Activated T-helper 17 cell treated with anti-CD3 and anti-CD28 coated beads, Interleukin-2, amount 50 U/mL, for 72 hours (primary cell): ENCODE results near the gene EXOC3. TPM values are rescaled to one million over a fixed set of nuclear protein-coding genes. Genes with fewer than 3 reads are reported as not detected.
"Not testable (repeated sequence)": the region's sequence is repeated elsewhere in the genome, so short reads cannot be mapped to it uniquely, and the experiment has no call there.

Experiments used
- ATAC-seq: fragments of 150-1000 bp; cut with Tn5 transposase; replicated peaks from 2 replicates; pipeline ENCODE4 v1.10.0; 2021; ENCODE audit warnings: mild to moderate bottlenecking, moderate library complexity
- H3K27ac Mint-ChIP-seq: one replicate; pipeline ENCODE4 v1.8.0; 2022; ENCODE audit warnings: mixed read lengths
- H3K27me3 Mint-ChIP-seq: one replicate; pipeline ENCODE4 v1.8.0; 2022; ENCODE audit warnings: mixed read lengths
- H3K36me3 Mint-ChIP-seq: one replicate; pipeline ENCODE4 v1.8.0; 2022; ENCODE audit warnings: low read depth, mild to moderate bottlenecking, mixed read lengths
- H3K4me1 Mint-ChIP-seq: one replicate; pipeline ENCODE4 v1.8.0; 2022; ENCODE audit warnings: mixed read lengths
- H3K4me3 Mint-ChIP-seq: one replicate; pipeline ENCODE4 v1.8.0; 2022; ENCODE audit warnings: mild to moderate bottlenecking, mixed read lengths
- H3K9me3 Mint-ChIP-seq: one replicate; pipeline ENCODE4 v1.8.0; 2022; ENCODE audit warnings: mixed read lengths
- total RNA-seq, 2 donors: library from RNA; stranded (reverse); gene quantifications; one replicate each; pipeline ENCODE4 v1.2.3, GENCODE V29; 2022

The EXOC3 gene
- 10 to 100 TPM; 78.3 to 93.6 TPM for total RNA-seq

DNA sequence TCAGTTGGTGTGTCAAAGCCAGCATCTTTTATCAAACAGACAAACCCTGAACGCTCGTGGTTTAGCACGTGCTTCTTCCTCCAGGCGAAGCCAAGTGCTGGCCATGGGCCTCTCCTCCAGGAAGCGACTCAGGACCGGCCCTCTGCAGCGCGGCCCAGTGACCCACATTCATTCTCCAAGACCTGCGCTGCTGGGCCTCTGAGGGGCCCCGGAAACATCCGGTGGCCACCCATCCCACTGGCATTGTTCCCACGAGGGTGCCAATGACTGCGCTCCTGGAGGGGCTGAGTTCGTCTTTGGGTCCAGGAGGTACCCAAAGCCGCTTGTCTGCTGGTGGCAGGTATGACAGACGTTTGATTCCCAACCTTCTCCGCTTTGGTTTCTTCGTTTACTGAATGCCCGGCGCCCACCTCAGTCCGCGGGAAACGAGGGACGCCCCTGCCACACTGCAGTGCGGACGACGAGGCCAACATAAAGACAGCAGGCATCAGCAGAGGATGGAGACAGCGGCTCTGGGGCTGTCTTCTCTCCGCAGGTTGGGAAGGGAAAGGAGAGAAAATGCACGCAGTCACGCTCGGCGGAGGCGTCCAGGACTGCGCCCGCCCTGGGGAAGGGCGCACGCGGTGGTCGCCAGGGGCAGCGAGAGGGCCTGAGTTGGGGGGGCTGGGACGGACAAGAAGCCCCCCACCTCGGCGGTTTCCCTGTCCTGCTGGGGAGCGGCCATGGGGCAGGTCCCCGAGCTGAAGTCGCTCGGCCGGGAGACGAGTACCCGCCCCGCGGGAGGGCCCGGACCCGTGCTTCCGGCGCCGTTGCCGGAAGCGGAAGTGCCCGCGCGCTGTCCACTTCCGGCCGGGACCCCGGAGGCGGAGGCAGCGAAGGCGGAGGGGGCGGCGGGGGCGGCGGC lies at the start of gene EXOC3:
Gene EXOC3, plus strand, starts transcription at position 842 of the 904 bp plus-strand sequence. CDS start 3,030 bp downstream, outside the sequence.
- peak; percentile 94 for ATAC-seq
- peaks cover 43% of the 10 kb centered on the region for H3K36me3 Mint-ChIP-seq
- peak within 1 kb of the TSS; percentile 93 for H3K27ac Mint-ChIP-seq
- peak within 1 kb of the TSS; percentile 91 for H3K4me3 Mint-ChIP-seq
- H3K4me1 Mint-ChIP-seq: peaks cover 21% of the 10 kb centered on the region
- no peaks in the 10 kb centered on the region for H3K9me3 Mint-ChIP-seq
- no peaks in the 10 kb centered on the region for H3K27me3 Mint-ChIP-seq

DNA sequence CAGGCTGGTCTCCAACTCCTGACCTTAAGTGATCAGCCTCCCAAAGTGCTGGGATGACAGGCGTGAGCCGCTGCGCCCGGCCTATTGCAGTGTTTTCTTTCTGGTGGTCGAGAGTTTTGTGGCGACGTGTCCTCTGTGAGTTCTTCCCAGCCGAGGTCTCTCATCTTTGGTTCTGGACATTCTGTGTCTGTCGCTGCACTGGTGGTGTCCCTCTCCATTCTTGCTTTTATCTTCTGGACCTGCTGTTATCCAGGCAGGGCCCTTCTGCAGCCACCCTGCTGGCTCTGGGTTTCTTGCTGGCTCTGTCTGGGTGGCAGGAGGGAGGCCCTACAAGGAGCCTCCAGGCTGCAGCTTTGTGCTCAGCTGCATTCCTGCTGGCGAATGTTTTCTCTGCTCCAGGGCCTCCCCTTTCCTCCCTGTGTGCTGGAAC lies 49.1 kb upstream of the EXOC3 start:
- ATAC-seq: no peak
- H3K4me3 Mint-ChIP-seq: peak overlapping the region; percentile 98
- no peaks in the 10 kb centered on the region for H3K9me3 Mint-ChIP-seq
- H3K27me3 Mint-ChIP-seq: no peaks in the 10 kb centered on the region
- peaks cover 13% of the 10 kb centered on the region for H3K4me1 Mint-ChIP-seq
- peak overlapping the region; percentile 100 for H3K27ac Mint-ChIP-seq
- H3K36me3 Mint-ChIP-seq: peaks cover 26% of the 10 kb centered on the region

DNA sequence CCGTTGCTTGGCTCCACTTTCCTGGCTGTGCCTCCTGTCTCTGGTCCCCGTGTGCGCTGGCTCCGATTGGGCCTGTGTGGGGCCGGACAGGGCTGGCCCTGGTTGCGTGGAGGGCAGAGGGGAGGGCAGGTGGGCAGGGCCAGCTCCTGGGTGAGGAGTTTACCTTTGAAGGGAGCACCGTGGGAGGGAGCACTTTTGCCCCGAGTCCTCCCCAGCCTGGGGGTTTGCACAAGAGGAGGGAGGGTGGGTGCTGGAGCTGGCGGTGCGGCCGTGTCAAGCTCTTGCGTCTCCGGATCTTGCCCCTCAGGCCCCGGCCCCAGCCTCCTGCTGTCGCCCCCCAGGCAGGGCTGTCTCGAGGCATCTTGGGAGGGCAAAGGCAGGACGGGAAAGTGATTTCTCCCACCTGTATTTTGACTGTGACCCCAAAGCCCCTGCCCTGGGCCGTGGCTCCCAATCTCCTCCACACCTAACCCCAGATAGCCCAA lies 48.3 kb upstream of the EXOC3 start:
- Mint-ChIP-seq H3K36me3 (peaks cover 30% of the 10 kb centered on the region), H3K27me3 (no peaks in the 10 kb centered on the region), H3K27ac (peak overlapping the region; percentile 66), H3K9me3 (no peaks in the 10 kb centered on the region), H3K4me3 (peak overlapping the region; percentile 41), H3K4me1 (peaks cover 13% of the 10 kb centered on the region)
- ATAC-seq: no peak

DNA sequence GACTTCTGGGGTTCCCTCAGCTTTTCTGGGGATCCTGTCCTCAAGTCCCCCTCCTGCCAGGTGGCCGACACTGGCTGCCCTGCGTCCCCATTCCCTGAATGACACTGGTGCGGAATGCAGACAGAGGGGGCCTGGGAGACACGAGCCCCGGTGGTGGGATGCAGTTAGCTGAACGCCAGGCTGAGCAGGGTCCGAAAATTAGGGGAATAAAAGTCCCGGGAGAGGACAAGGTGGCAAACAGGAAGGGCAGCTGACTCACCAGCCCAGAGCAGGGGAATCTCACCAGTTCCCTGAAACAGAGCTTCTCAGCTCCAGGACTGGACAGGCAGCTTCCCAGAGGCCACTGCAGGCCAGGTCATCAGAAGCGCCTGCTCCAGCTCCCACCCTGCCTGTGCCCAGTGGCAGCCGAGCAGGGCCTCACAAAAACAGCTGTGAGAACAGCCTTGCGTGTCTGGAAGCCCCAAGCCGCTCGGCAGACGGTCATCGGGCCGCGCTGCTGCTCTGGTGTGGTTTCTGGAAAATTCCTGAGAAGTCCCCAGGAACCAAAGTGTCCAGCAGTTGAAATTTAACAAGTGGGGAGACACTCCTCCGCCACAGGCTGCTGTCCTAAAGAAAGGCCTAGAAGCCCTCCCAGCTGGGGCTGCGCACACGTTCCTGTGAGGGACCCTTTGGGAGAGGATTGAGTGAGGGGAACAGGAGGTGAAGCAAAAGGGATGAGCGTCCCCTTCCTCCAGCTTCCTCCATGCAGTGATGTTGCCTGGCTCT lies 47.6 kb upstream of the EXOC3 start:
- ATAC-seq: no peak
- peak overlapping the region; percentile 41 for H3K4me3 Mint-ChIP-seq
- peaks cover 13% of the 10 kb centered on the region for H3K4me1 Mint-ChIP-seq
- H3K36me3 Mint-ChIP-seq: peaks cover 31% of the 10 kb centered on the region
- no peaks in the 10 kb centered on the region for H3K27me3 Mint-ChIP-seq
- no peaks in the 10 kb centered on the region for H3K9me3 Mint-ChIP-seq
- peak overlapping the region; percentile 66 for H3K27ac Mint-ChIP-seq

DNA sequence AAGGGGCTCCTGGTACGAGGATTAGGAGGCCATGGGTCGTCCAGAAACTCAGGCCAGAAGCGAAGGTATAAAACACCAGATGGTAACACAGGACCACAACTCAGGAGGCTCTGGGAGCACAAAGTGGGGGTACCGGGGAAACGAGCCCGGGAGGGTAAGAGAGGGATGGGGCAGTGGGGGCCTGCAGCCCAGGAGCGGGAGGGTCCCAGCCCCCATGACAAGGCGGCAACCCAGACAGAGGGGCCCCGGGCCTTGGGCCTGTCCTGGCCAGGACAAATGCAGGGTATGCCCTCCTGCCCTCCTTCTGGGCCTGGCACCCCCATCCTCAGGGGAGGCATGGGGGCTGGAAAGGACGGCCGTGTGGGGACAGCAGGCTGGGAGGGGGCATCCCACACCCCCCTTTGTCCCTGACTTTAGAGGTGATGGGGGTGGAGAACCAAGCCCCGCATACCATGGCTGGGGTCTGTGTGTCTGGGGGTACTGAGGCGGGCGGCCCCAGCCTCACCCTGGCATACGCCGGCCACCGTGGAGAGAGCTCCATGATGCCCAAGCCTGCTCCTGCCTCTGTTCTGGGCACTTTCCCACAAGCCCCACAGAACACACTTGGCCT lies 47.0 kb upstream of the EXOC3 start:
- no peak for ATAC-seq
- H3K9me3 Mint-ChIP-seq: no peaks in the 10 kb centered on the region
- peaks cover 13% of the 10 kb centered on the region for H3K4me1 Mint-ChIP-seq
- peaks cover 34% of the 10 kb centered on the region for H3K36me3 Mint-ChIP-seq
- H3K4me3 Mint-ChIP-seq: no peak overlapping the region
- H3K27ac Mint-ChIP-seq: no peak overlapping the region
- H3K27me3 Mint-ChIP-seq: no peaks in the 10 kb centered on the region

DNA sequence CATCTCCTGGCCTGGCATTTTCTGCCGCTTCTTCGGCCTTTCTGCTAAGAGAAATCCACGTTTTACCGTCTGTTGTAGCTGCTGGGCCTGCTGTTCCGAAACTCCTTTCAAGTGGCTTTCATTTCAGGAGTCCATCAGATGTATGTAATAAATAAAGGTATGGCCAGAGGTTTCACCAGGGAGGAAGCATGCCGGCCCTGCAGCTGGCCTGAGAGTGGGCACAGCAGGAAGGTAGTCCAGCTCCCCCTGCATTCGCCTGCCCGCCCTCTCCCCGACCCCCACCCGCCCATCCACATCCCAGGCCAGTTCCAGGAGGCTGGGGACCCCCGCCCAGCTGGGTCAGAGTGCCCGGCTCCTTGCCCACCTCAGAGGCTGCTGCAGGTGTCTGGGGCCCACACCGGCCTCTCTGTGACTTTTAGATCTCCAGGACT lies 46.4 kb upstream of the EXOC3 start:
- no peak overlapping the region for H3K27ac Mint-ChIP-seq

DNA sequence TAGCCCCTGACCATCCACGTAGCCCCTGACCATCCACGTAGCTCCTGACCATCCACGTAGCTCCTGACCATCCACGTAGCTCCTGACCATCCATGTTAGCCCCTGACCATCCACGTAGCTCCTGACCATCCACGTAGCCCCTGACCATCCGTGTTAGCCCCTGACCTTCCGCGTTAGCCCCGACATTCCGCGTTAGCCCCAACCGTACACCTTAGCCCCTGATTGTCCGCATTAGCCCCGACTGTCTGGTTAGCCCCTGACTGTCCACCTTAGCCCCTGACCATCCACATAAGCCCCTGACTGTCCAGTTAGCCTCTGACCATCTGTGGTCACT lies 44.9 kb upstream of the EXOC3 start:
- H3K27ac Mint-ChIP-seq: peak overlapping the region; percentile 92
- H3K27me3 Mint-ChIP-seq, ATAC-seq, H3K4me3 Mint-ChIP-seq, H3K9me3 Mint-ChIP-seq: not testable (repeated sequence)
- peaks cover 14% of the 10 kb centered on the region for H3K4me1 Mint-ChIP-seq
- H3K36me3 Mint-ChIP-seq: peaks cover 38% of the 10 kb centered on the region

More for the DNA sequence above, 46.4 kb upstream of the EXOC3 start:
- peaks cover 38% of the 10 kb centered on the region for H3K36me3 Mint-ChIP-seq
- no peaks in the 10 kb centered on the region for H3K9me3 Mint-ChIP-seq
- no peak overlapping the region for H3K4me3 Mint-ChIP-seq
- H3K27me3 Mint-ChIP-seq: no peaks in the 10 kb centered on the region
- peaks cover 13% of the 10 kb centered on the region for H3K4me1 Mint-ChIP-seq
- ATAC-seq: no peak

DNA sequence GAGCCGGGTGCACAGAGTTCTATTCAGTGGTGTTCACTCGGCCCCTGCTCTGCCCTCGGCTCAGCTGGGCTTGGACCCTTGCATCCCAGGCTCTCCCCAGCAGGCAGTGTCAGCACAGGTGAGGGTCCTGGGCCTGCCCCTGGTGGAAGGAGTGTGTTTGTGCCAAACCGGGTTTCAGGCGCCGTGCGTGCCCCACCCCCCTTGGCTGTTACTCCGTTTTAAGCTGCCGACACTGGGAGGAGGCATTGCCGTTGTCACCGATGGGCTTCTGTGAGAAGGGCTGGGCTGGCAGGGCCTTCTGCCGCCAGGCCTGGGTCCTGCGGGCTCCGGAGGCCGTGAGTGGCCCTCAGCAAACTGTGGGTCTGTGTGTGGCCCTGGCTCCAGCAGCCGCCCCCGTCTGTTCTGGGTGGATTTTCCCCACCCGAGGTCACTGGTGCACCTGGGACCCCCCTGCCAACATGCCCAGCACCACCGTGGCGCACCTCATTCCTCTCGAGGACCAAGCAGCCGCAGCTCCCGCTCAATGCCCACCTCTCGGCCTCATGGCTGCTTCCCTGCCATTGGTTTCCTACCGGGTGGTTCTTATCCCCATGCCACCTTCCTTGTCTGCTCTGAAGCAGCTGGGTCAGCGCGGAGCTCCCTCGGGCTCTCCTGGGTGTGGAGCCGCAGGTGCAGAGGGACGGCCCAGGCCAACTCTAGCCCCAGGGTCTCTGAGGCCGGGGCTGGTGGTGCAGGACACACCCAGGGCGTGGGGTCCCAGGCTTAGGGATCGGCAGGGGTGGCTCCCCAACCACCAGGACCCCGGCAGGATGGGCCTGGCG lies 44.3 kb upstream of the EXOC3 start:
- Mint-ChIP-seq H3K9me3 (no peaks in the 10 kb centered on the region), H3K27me3 (peaks cover 6% of the 10 kb centered on the region), H3K27ac (peak overlapping the region; percentile 92), H3K4me1 (peaks cover 11% of the 10 kb centered on the region), H3K36me3 (peaks cover 34% of the 10 kb centered on the region), H3K4me3 (peak overlapping the region; percentile 68)
- ATAC-seq: no peak

DNA sequence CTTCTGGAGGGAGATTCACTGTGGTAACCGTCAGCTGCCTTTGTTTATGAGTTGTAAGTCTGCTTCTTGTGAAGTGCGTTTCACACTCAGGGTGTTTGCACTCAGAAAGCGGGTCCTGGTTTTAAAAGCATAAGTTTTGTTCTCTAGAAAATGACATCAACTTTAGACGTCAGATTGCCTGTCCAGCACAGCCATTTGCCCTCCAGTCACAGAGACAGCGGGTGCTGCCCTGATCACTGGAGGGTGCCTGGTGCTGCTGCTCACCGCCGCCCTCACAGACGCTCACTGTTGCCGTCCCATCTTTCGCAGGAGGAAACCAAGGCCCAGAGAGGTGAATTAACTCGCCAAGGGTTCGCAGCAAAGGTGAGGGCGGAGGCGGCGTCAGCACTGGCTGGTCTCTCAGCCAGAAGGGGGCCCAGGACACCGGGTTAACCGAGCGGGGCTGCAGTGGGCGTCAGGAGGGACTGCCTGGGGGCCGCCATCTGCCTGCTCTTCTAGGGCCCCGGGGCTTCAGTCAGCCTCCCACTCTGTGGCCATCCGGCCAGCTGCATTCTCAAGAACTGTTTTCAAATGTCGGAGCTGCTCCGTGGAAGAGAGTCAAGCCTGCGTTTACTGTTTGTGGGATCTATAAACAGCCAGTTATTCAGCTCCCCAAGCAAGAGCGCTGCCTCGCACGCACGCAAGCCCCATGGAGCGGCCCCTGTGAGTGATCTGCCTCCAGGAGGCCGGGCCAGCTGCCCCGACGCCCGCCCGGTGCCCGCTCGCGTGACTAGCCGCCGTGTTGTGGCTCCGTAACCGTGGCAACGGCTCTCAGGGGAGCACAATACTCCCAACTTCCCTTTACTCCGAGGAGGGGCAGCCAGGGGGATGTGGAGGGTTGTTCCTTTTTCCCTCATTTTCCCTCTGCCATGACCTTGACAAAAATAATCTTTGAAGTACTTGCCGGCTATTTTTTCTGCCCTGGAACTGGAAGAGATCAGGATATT lies 43.4 kb upstream of the EXOC3 start:
- Mint-ChIP-seq H3K36me3 (peaks cover 38% of the 10 kb centered on the region), H3K27ac (peak overlapping the region; percentile 92), H3K4me1 (peaks cover 18% of the 10 kb centered on the region), H3K4me3 (peak overlapping the region; percentile 68), H3K27me3 (peaks cover 12% of the 10 kb centered on the region), H3K9me3 (no peaks in the 10 kb centered on the region)
- peak; percentile 68 for ATAC-seq

DNA sequence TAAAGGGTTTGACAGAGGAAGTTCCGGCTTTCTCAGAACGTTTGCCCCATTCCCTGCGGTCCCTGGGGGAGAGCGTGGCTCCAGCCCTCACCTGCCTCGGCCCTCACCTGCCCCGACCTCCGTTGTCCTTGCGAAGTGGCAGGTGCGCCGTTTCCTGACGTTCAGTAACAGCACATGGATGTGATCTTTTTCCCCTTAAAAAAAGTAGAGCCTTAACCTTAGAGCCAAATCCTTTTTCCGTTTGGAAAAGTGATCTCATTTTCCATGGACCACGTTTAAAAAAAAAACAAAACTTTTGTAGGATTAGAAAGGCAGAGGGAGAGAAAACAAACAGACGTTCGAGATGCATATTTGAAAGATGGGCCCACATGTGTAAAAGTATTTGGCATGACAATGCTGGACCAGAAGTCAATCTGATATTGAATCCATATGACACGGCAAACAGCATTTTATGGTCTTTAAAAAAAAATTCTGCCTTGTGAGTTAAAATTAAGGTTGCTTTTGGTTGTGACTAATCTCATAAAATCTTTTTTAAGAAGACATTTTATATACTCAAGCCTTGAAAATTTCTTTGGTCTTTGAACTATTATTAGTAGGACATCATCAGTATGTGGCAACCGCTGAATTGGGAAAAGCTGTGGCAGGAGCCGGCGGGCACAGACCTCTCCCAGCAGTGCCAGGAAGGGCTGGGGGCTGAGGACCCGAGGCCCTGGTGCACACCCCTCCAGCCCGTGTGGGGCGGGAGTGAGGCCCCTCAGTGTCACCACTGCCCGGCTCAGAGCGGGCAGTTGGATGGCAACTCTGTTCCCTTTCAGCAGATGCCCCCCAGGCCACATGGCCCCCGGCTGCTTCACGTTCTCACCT lies 42.5 kb upstream of the EXOC3 start:
- Mint-ChIP-seq H3K4me1 (peaks cover 18% of the 10 kb centered on the region), H3K4me3 (peak overlapping the region; percentile 68), H3K27me3 (peaks cover 12% of the 10 kb centered on the region), H3K9me3 (no peaks in the 10 kb centered on the region), H3K36me3 (peaks cover 39% of the 10 kb centered on the region), H3K27ac (peak overlapping the region; percentile 92)
- no peak for ATAC-seq

DNA sequence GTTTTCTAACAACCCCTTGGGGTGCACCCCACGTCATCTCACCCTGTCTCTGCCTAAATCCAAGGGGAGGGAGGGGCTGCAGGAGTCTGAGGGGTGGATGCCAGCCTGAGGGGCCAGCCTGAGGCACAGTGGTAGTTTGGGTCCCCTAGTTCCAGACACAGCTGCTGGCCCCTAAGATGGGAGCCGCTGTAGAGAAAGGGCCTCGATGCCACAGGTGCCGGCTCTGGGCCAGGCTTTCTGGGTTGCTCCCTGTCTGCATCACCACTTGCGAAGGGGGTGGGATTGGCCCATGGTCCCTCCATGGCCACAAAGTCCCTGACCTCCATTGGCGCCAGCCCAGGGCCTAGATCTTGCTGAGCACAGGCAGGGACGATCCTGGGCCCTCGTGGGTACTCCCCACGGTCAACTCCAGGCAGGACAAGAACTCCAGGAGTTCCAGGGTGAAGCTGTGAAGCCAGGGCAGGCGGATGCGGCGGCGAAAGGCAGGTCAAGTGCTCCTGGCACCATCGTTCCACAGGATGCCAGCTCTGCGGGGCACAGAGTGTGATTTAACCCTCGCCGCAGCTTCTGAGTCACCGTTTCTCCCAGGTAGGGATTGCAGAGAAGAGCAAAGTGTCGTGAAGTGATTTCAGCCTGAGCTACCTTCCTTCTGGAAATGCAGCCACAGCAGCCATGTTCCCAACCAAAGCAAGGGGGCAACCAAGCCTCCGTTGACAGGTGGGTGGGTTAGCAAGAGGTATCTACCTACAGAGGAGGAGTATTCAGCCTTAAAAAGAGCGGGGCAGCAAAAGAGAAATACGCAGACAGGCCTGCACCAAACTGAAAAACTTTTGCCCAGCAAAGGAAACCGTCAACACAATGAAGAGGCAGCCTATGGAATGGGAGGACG lies 41.6 kb upstream of the EXOC3 start:
- H3K36me3 Mint-ChIP-seq: peaks cover 43% of the 10 kb centered on the region

More for the DNA sequence above, 41.6 kb upstream of the EXOC3 start:
- H3K27me3 Mint-ChIP-seq: peaks cover 15% of the 10 kb centered on the region
- peak overlapping the region; percentile 40 for H3K27ac Mint-ChIP-seq
- peak overlapping the region; percentile 24 for H3K4me3 Mint-ChIP-seq
- no peaks in the 10 kb centered on the region for H3K9me3 Mint-ChIP-seq
- peaks cover 18% of the 10 kb centered on the region for H3K4me1 Mint-ChIP-seq
- ATAC-seq: no peak
